Measurements from ENCODE around the gene WNT10A. TPM values are rescaled to one million over a fixed set of nuclear protein-coding genes. Genes with fewer than 3 reads are reported as not detected.

The WNT10A gene
- total and polyA plus RNA-seq, 2 of the 8 experiments (the other 6 are each of a cell fraction or from before 2014, with no cell fraction given): 0.05 TPM; not detected in 1

DNA sequence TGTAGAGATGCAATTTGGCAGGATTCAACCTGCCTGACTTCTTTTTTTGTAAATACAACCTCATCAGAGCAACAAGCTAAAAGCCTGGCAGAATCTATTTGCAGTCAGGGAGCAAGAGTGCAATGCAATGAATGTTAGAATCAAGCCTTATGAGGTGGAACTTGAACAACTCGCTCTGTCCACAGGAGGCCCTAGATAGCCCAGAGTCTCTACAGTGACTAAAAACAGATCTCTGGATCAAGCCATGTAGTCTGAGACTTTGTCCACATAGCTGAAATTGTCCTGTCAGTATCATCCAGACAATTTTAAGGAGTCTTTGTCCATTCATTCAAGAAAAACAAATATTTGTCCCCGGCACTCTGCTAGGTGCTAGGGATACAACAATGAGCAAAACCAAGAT, 46.8 kb downstream of the WNT10A start:
- POLR2A ChIA-PET (ENCODE audit: partially characterized antibody): interaction anchor here (1.1 to 1.6 kb wide), 3 partner anchors 9 to 18 kb away, joined by 3 to 6 read pairs (median 4); no protein-coding TSS in a partner anchor
- no peak overlapping the region for H2AK5ac ChIP-seq (ENCODE audit: low read depth, low read length)
- H4K91ac ChIP-seq (replicated peaks; ENCODE audit: insufficient read length, low read length): no peak overlapping the region
- H2BK120ac ChIP-seq (replicated peaks; ENCODE audit: low read depth, low read length): no peak overlapping the region
- no peak overlapping the region for H2BK15ac ChIP-seq (ENCODE audit: low read length)
- H3K79me2 ChIP-seq (ENCODE audit: control insufficient read depth in 1 of 2, insufficient read depth in 2 of 2, low read length in 2 of 2): no peaks in the 10 kb centered on the region
- DNase-seq (ENCODE audit: low read depth in 1 of 2, low spot score in 2 of 2) (no peak), FAIRE-seq (no peak)
- no peaks in the 10 kb centered on the region for H3K4me1 ChIP-seq (replicated peaks in 1 of 4; ENCODE audit: control insufficient read depth in 3 of 4, insufficient read depth in 4 of 4, low read length in 3 of 4)
- H3K23ac ChIP-seq (ENCODE audit: insufficient read length): no peak overlapping the region
- H3K23me2 ChIP-seq (ENCODE audit: low read depth, low read length): no peaks in the 10 kb centered on the region
- no peak overlapping the region for H2BK12ac ChIP-seq (ENCODE audit: low read depth, low read length)
- H2AFZ ChIP-seq (ENCODE audit: low read length): no peak overlapping the region
- H3K9me3 ChIP-seq (ENCODE audit: insufficient read depth in 2 of 2, low read depth in 1 of 2, low read length in 1 of 2): peaks cover 9 to 19% of the 10 kb centered on the region in 2 experiments; a peak in 2 of 4 replicates
- H3K4ac ChIP-seq (replicated peaks; ENCODE audit: insufficient read length, low read depth, low read length): no peak overlapping the region
- H3K27me3 ChIP-seq (replicated peaks in 1 of 4; ENCODE audit: control insufficient read depth in 3 of 4, extremely low read depth in 1 of 4, insufficient read depth in 3 of 4, low read length in 3 of 4): no peaks in the 10 kb centered on the region
- no peak overlapping the region for H3K4me3 ChIP-seq (ENCODE audit: extremely low read depth in 1 of 4, insufficient read depth in 2 of 4, low read depth in 3 of 4, low read length in 4 of 4)
- no peak overlapping the region for H4K5ac ChIP-seq (ENCODE audit: insufficient read length, low read depth, low read length)
- no peak overlapping the region for H3K9ac ChIP-seq (replicated peaks in 1 of 4; ENCODE audit: extremely low read depth in 1 of 4, low read depth in 3 of 4, low read length in 3 of 4)
- H4K20me1 ChIP-seq (replicated peaks in 1 of 2; ENCODE audit: control insufficient read depth in 1 of 2, insufficient read depth in 2 of 2, low read length in 2 of 2): no peaks in the 10 kb centered on the region
- H3K79me1 ChIP-seq (ENCODE audit: low read depth, low read length): no peaks in the 10 kb centered on the region
- no peaks in the 10 kb centered on the region for H3K36me3 ChIP-seq (ENCODE audit: control insufficient read depth in 2 of 4, insufficient read depth in 4 of 4, low read length in 3 of 4)
- CTCF ChIA-PET (ENCODE audit: partially characterized antibody): no interaction called here
- no peak overlapping the region for H3K27ac ChIP-seq (ENCODE audit: low read depth, low read length)
- no peak overlapping the region for H3K4me2 ChIP-seq (ENCODE audit: insufficient read depth in 1 of 2, low read depth in 2 of 2, low read length in 2 of 2)
- H4K8ac ChIP-seq (ENCODE audit: extremely low read depth, insufficient read depth, low read length): no peak overlapping the region
- H3K14ac ChIP-seq (ENCODE audit: insufficient read length): no peak overlapping the region
- H3K18ac ChIP-seq (ENCODE audit: extremely low read depth, low read length): no peak overlapping the region
- WGBS, 2 experiments (ENCODE audit: extremely low coverage in 1 of 2, insufficient coverage in 1 of 2, insufficient read length in 1 of 2, insufficient replicate concordance in 2 of 2, low coverage in 1 of 2, low lambda C conversion rate in 2 of 2, missing lambda C conversion rate in 1 of 2): 89% methylated on average over 2 of the region's 2 CpGs; no CpG with 5 or more reads in 1 of the 2 experiments
- no peak overlapping the region for H3K56ac ChIP-seq (replicated peaks; ENCODE audit: insufficient read length, low read depth, low read length)
- no peak overlapping the region for H2BK5ac ChIP-seq (ENCODE audit: low read depth, low read length)
- H2BK20ac ChIP-seq (ENCODE audit: low read length): no peak overlapping the region
- TF ChIP-seq MAFK (IDR thresholded peaks at IDR 0.05; ENCODE audit: low read depth, low read length) (no peak), FOSL1 (IDR thresholded peaks at IDR 0.05; ENCODE audit: insufficient read depth, low read depth, low read length) (no peak), SUZ12 (IDR thresholded peaks at IDR 0.05; ENCODE audit: low read length) (no peak), SAP30 (IDR thresholded peaks at IDR 0.05; ENCODE audit: insufficient read depth, insufficient replicate concordance, low read length) (no peak), RNF2 (IDR thresholded peaks at IDR 0.05; ENCODE audit: borderline replicate concordance, low read depth, low read length, missing control alignments, poor library complexity, severe bottlenecking) (no peak), NRF1 (IDR thresholded peaks at IDR 0.05; ENCODE audit: low read depth, low read length) (no peak), POLR2A (IDR thresholded peaks at IDR 0.05; ENCODE audit: control extremely low read depth in 1 of 2, low read depth in 2 of 2, low read length in 2 of 2) (no peak), POU5F1 (IDR thresholded peaks at IDR 0.05; ENCODE audit: low read depth, low read length) (no peak), RAD21 (IDR thresholded peaks at IDR 0.05 in 1 of 2, conservative IDR thresholded peaks at IDR 0.05 in 1 of 2; ENCODE audit: low read depth in 2 of 2, low read length in 2 of 2) (no peak)
- TF ChIP-seq, protein P1, sequence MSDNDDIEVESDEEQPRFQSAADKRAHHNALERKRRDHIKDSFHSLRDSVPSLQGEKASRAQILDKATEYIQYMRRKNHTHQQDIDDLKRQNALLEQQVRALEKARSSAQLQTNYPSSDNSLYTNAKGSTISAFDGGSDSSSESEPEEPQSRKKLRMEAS (IDR thresholded peaks at IDR 0.05): no peak

Measured in H1 (cell line).